GM21576 (cell line): ENCODE measurements around the gene GLUL.

Source experiments
- ATAC-seq: cut with Tn5 transposase; IDR thresholded peaks from one replicate; pipeline ENCODE4 v1.9.1; 2021; ENCODE audit warnings: mild to moderate bottlenecking, moderate library complexity; ENCODE audit not compliant: unreplicated experiment

The GLUL gene

GRCh38 chr1:182391362-182392049 lies at the start of gene GLUL:
Gene GLUL, minus strand, starts transcription at chr1:182391790. Its CDS starts 3,053 bp downstream, at chr1:182388737.
- peak; percentile 71 for ATAC-seq

DNA sequence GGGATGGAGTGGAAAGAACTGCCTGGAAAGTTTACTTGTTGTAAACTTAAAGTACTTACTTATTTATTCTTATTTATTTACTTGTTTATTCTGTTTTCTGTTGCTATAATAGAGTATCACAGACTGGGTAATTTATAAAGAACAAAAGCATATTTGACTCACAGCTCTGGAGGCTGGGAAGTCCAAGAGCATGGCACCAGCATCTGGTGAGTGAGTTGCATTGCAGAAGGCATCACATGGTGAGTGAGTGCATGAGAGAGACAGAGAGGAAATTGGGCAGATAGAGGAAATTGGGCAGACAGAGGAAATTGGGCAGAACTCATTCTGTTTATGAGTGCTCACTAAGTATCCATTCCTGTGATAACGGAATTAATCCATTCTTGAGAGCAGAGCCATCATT lies 46.7 kb upstream of the GLUL start:
- no peak for ATAC-seq

DNA sequence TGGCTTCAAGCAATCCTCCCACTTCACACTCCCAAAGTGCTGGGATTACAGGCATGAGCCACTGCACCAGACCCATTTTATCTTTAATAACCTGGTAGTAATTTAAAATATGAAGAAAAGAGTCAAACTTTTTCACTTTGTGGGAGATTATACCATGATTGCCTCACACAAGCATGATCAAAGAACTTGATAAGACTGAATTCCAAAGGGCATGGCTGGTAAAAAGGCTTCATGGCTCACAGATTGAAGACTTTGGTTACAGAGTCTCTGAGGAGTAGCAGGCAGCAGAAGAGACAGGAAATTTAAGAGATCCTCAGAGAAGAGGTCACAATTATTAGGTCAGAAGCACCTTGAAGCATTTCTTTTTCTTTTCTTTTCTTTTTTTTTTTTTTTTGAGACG lies 42.0 kb upstream of the GLUL start:
- ATAC-seq, result no peak

DNA sequence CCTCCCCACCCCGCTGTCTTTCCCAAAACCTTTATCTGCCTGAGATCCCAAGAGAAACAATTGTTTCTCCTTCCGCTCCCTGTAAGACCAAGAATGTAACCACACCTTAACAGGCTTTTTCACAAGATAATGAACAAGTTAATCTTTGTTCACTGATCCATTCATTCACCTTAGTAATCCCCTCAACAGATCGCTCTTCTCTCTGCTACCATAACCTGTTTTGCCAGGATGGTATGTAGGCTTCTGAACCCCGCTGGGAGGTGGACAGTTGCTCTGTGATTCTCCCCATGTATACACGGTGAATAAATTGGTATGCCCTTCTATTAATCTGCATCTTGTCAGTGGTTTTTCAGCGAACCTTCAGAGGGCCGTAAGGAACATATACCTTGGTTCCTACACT lies 39.7 kb upstream of the GLUL start:
- ATAC-seq, result no peak

DNA sequence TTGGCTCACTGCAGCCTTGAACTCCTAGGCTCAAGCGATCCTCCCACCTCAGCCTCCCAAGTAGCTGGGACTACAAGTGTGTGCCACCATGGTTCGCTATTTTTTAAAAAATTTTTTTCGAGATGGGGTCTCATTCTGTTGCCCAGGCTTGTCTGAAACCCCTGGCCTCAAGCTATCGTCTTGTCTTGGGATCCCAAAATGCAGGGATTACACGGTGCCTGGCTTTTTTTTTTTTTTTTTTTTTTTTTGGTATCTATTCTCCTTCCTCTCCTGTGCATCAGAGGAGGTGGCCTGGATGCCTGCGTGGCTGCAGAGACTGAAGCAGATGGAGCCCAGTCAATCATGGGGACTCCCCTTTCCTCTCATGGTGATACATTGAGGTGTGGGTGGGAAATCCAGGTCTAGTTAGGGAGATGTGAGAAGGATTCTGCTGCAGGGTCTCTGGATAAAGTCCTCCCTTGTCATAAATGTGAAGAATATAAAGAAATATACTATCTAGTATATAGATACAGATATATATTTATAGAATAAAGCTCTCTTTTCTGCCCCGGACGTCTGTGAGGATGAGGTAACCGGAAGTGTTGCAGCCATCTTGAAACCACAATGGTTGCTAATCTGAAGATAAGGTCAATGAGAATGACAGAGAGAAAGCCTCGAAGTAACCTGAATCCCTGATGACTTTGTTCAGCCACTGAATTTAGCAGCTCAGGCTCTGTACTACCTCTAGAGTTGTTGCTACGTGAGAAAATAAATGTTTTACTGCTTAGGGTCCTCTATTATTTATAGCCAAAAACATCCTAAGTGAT lies 38.9 kb upstream of the GLUL start:
- peak; percentile 35 for ATAC-seq

DNA sequence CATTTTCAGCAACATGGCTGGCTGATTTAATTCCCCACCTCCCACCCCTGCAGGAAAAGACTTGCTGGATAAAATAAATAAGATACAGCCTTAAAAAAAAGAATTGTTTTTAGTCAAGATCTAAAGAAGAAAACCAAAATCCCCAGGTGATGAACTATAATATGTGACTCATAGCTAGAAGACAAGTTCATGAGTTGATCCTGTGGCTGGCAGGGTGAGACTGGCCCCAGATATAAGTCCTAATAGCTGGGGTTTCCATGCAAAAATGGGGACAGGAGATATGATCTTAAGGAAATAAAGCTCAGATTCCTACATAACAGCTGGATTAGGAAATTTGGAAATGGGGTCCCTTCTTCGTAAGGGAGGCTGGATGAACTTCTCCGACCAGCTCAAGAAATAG lies 36.5 kb upstream of the GLUL start:
- ATAC-seq, result no peak

DNA sequence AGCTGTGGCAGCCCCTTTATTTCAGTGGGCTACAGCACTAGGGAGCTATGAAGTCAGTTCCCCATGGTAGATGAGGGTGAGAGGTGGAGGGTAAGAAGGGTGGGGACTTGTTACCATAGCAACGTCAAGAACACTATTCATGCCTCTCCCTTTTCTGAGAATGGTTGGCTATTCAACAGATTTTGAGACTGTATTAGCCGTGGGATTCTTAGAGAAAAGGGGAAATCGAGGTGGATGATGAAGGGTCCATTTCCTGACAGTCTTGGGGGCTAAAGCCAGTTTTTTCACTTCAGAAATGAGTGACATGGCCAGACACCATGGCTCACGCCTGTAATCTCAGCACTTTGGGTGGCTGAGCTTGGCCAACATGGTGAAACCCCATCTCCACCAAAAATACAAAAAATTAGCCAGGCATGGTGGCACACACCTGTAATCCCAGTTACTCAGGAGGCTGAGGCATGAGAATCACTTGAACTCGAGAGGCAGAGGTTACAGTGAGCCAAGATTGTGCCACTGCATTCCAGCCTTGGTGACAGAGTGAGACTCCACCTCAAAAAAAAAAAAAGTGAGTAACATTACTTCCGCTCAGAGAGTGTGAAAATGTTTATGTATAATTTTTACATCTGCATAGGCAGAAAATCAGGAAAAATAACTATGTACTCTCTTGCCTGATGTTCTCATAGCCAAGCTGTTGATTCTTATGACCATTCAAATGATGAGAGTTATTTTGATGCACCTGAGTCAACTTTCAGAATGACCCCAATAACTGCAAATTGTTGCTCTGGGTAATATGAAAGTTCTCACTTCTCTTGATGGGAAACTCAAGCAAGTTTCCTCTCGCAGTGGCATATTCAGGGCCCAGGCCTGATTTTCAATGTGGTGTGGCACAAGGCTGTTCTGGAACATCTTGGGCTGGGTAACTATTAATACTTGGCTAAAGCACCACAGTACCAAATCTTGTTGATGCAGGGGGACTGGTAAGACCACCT lies 35.1 kb upstream of the GLUL start:
- peak; percentile 73 for ATAC-seq

GRCh38 chr1:182415789-182416188 lies 24.2 kb upstream of the GLUL start:
- ATAC-seq, result no peak

DNA sequence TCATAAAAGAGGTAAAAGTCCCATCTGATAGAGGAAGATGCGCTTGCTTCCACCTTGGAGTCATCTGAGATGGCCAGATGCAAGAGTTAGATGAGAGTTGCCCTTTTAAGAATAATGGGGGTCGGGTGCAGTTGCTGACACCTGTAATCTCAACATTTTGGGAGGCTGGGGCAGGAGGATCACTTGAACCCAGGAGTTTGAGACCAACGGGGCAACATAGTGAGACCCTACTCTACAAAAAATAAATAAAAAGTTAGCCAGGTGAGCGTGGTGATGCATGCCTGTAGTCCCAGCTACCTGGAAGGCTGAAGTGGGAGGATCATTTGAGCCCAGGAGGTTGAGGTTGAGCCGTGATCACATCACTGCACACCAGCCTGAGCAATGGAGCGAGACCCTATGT lies 22.4 kb upstream of the GLUL start:
- ATAC-seq, result no peak

DNA sequence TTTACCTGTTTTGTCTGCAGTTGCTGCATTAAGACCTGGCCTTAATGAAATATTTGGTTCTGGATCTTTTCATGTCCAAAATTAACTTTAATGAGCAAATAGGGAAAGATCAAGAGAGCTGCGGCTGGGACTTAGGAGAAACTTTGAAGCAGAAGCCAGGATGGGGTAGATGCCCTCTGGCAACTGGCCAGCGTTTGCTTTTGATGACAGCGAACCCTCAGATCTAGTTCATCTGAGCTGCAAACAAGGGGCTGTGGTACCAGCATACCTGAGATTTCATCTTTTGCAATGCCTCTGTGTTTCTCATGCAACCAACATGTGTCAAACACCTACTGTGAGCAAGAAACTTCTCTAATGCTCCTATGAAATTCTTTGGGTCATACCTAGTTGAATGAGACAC lies 21.9 kb upstream of the GLUL start:
- no peak for ATAC-seq

DNA sequence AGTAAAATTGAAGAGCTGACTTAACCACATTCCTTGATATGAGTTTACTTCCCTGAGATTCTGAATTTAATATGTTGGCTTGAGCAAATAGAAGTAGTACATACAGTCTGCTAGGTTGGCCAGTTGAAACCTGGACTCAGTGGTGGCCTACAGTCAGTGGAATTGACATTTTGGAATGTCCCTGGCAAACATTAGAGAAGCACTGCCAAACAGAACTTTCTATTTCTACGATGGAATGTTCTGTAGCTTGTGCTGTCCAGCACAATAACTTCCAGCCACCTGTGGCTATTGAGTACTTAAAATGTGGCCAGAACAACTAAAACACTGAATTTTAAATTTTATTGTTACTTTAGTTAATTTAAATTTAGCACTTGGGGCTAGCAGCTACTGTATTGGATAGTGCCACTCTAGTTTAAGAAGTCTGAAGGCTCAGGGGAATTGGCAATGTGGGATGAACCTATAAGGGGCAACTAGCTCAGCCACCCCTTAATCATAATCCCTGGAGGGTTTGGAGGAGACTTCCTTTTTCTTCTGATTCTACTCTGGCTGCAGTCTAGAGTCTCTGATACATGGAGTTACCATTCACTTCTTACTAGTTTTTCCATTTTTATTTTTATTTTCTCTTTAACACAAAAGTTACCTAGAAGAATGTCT lies 19.2 kb upstream of the GLUL start:
- no peak for ATAC-seq

- ATAC-seq, result no peak
Observed at GRCh38 chr1:182410138-182410537, 18.5 kb upstream of the GLUL start.

GRCh38 chr1:182408435-182409075 lies 17.0 kb upstream of the GLUL start:
- no peak for ATAC-seq

- no peak for ATAC-seq
Observed at GRCh38 chr1:182407724-182408123, 16.1 kb upstream of the GLUL start.

DNA sequence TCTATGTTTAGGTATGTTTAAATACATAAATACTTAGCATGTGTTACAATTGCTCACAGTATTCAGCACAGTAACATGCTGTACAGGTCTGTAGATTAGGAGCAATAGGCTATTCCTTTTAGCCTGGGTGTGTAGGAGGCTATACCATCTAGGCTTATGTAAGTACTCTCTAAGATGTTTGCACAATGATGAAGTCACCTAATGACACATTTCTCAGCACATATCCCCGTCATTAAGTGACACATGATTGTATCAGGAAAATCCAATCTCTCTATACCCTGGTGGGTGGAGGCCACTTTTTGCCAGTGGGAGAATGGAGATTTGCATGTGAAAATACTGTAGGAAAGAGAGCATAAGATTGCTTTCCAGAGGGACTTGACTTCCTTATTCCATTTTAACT lies 14.4 kb upstream of the GLUL start:
- no peak for ATAC-seq

GRCh38 chr1:182405578-182405977 lies 14.0 kb upstream of the GLUL start:
- ATAC-seq, result no peak

DNA sequence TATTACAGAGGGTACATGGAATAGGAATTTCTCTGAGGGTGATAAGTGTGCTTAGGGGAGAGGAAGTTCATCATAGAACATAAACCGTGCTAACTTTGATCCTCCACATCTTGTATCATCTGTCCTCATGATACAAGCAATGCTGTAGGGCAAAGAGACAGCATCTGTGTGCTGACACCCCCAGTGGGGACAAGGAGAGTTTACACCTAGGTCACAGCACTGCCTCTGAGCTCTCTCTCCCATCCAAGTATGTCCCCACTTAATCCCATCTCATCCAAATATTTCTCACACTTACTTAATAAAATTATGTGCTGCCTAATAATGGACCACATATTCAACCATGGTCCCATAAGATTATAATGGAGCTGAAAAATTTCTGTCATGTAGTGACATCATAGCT lies 13.2 kb upstream of the GLUL start:
- no peak for ATAC-seq

DNA sequence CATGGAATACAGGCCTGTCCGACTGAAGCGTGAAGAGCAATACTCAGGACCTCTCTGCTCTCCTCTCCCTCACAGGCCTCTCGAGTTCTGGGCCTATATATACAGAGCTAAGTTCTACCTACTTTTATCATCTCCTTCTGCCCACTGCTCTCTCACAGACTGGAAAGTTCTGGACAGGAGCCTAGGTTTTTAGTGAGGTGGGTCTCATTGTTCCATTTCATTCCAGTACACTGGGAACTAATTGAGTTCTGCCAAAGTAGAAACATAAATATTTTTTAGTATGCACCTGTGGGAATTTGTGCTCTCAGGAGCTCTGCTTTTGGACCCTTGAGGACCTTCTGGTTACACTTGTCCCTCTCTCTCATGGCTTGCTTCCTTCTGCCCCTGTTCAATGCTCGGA lies 9.0 kb upstream of the GLUL start, which contains the start of gene TEDDM1:
Gene TEDDM1 (minus strand): TSS at position 101 of the 400 bp plus-strand sequence. CDS start 182 bp downstream, outside the sequence.
- ATAC-seq, result no peak

- ATAC-seq, result no peak
Observed at GRCh38 chr1:182397653-182398393, 6.2 kb upstream of the GLUL start.
